PFSK-1 (cell line): ENCODE measurements around the gene PKDCC.

Experiments
- POLR2AphosphoS5 ChIP-seq: IDR thresholded peaks from 2 replicates; pipeline ENCODE4 v1.6.1; 2012; ENCODE audit warnings: low read depth, mild to moderate bottlenecking, control low read depth, low read length, moderate library complexity
- TAF1 ChIP-seq: IDR thresholded peaks from 2 replicates; pipeline ENCODE4 v1.6.1; 2012; ENCODE audit warnings: low read length, control low read depth, borderline replicate concordance; ENCODE audit not compliant: insufficient read depth

DNA sequence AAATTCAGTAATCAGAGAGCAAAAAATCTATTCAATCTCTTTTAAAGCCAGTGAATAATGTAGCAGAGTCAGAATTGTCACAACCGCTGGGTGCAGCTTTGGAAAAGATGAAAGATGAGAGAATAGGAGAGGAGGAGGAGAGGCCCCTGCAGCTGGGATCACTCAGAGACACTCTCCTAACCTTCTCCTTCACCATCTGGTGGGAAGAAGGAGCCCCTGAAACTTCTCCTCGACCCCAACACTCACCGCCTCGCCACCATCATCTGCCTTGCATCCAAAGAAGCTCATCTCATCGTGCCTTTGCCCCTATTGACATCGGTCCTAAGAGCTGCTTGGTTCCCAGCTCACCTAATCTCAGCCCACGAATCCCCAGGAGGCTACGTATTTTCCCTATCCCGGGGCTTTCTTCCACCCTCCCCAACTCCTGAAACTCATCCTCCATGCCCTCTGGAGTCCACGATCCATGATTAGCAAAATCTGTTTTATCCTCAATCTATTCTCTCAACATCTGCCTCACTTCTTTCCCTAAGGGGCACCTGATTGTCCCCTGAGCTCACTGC, 58.5 kb downstream of the PKDCC start:
- no peak for TF ChIP-seq POLR2AphosphoS5
- no peak for TF ChIP-seq TAF1
